ENCODE results near the gene FBXL20. TPM values are rescaled to one million over a fixed set of nuclear protein-coding genes. Genes with fewer than 3 reads are reported as not detected.

The FBXL20 gene
- total and polyA plus RNA-seq, 9 of the 15 experiments (the other 6 are each of a cell fraction or from before 2014, with no cell fraction given) = 1.8 to 15.1 (median 5.6) TPM

DNA sequence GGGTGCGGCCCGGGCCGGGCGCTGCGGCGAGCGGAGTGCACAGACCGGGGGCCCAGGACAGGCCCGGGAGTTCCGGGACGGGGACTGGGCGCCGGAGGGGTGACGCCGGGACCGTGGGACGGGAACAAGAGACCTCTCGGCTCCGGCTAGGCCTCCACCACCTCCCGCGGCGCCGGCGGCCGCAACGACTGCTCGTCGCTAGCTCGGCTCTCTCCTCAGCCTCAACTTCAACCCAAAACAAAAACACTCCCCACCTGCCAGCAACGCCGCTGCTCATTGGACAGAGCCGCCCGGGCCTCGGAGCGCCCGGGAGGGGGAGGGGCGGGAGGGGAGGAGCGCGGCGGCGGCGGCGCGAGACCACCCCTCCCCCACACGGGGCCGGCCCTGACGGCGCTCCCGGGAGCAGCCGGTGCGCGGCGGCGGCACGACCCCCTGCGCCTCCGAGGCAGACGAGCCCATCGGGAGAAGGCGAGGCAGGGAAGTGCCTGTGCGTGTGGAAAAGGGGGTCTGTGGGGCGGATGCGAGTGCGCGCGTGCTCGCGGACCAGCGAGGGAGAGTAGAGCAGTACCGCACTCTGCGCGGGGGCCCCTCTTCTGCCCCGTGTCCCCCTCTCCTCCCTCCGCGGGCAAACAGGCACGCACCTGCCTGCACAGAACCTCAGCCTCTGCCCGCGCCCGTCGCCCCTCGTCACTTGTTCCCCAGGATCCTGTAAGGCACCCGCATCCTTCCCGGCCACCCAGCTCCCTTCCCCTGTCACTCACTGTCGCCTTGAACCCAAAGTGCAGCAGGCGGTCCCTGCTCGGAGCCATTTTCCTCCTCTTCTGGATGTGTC, at the start of gene FBXL20 (continued):
- TF ChIP-seq, protein P1, sequence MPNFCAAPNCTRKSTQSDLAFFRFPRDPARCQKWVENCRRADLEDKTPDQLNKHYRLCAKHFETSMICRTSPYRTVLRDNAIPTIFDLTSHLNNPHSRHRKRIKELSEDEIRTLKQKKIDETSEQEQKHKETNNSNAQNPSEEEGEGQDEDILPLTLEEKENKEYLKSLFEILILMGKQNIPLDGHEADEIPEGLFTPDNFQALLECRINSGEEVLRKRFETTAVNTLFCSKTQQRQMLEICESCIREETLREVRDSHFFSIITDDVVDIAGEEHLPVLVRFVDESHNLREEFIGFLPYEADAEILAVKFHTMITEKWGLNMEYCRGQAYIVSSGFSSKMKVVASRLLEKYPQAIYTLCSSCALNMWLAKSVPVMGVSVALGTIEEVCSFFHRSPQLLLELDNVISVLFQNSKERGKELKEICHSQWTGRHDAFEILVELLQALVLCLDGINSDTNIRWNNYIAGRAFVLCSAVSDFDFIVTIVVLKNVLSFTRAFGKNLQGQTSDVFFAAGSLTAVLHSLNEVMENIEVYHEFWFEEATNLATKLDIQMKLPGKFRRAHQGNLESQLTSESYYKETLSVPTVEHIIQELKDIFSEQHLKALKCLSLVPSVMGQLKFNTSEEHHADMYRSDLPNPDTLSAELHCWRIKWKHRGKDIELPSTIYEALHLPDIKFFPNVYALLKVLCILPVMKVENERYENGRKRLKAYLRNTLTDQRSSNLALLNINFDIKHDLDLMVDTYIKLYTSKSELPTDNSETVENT (CRISPR knock-in tag; IDR thresholded peaks at IDR 0.05) = peak; percentile 75; the same call in 1 of the 2 replicates
- TF ChIP-seq MYNN (IDR thresholded peaks at IDR 0.05) (no peak), MYNN (CRISPR knock-in tag; IDR thresholded peaks at IDR 0.05) (no peak), THAP7 (CRISPR knock-in tag; IDR thresholded peaks at IDR 0.05) (no peak), ZBTB2 (IDR thresholded peaks at IDR 0.05) (0 out of 2 replicates have a peak, but pooled peaks have one; percentile 35), PML (IDR thresholded peaks at IDR 0.05; ENCODE audit: low read length) (peak; percentile 46; the same call in 1 of the 2 replicates), HCFC1 (IDR thresholded peaks at IDR 0.05; ENCODE audit: low read depth, low read length) (0 out of 2 replicates have a peak, but pooled peaks have one; percentile 47), MTA2 (IDR thresholded peaks at IDR 0.05; ENCODE audit: low read depth) (no peak), ZNF121 (CRISPR knock-in tag; conservative IDR thresholded peaks at IDR 0.05) (no peak), KHSRP (IDR thresholded peaks at IDR 0.05) (no peak), TGIF2 (CRISPR knock-in tag; IDR thresholded peaks at IDR 0.05) (no peak), EWSR1 (IDR thresholded peaks at IDR 0.05; ENCODE audit: borderline replicate concordance, low read depth, partially characterized antibody) (no peak), THRAP3 (IDR thresholded peaks at IDR 0.05; ENCODE audit: borderline replicate concordance) (no peak), HDAC1 (IDR thresholded peaks at IDR 0.05) (peak in 1 of 2 experiments; percentile 75; a peak in 2 of 4 replicates), ZNF76 (CRISPR knock-in tag; IDR thresholded peaks at IDR 0.05; ENCODE audit: borderline replicate concordance) (no peak)
- TF ChIP-seq, protein P2, sequence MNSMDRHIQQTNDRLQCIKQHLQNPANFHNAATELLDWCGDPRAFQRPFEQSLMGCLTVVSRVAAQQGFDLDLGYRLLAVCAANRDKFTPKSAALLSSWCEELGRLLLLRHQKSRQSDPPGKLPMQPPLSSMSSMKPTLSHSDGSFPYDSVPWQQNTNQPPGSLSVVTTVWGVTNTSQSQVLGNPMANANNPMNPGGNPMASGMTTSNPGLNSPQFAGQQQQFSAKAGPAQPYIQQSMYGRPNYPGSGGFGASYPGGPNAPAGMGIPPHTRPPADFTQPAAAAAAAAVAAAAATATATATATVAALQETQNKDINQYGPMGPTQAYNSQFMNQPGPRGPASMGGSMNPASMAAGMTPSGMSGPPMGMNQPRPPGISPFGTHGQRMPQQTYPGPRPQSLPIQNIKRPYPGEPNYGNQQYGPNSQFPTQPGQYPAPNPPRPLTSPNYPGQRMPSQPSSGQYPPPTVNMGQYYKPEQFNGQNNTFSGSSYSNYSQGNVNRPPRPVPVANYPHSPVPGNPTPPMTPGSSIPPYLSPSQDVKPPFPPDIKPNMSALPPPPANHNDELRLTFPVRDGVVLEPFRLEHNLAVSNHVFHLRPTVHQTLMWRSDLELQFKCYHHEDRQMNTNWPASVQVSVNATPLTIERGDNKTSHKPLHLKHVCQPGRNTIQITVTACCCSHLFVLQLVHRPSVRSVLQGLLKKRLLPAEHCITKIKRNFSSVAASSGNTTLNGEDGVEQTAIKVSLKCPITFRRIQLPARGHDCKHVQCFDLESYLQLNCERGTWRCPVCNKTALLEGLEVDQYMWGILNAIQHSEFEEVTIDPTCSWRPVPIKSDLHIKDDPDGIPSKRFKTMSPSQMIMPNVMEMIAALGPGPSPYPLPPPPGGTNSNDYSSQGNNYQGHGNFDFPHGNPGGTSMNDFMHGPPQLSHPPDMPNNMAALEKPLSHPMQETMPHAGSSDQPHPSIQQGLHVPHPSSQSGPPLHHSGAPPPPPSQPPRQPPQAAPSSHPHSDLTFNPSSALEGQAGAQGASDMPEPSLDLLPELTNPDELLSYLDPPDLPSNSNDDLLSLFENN (IDR thresholded peaks at IDR 0.05; ENCODE audit: low read depth in 2 of 2, low read length in 2 of 2) = peak in 1 of 2 experiments; percentile 32; a peak in 1 of 4 replicates
- TF ChIP-seq, protein P3, sequence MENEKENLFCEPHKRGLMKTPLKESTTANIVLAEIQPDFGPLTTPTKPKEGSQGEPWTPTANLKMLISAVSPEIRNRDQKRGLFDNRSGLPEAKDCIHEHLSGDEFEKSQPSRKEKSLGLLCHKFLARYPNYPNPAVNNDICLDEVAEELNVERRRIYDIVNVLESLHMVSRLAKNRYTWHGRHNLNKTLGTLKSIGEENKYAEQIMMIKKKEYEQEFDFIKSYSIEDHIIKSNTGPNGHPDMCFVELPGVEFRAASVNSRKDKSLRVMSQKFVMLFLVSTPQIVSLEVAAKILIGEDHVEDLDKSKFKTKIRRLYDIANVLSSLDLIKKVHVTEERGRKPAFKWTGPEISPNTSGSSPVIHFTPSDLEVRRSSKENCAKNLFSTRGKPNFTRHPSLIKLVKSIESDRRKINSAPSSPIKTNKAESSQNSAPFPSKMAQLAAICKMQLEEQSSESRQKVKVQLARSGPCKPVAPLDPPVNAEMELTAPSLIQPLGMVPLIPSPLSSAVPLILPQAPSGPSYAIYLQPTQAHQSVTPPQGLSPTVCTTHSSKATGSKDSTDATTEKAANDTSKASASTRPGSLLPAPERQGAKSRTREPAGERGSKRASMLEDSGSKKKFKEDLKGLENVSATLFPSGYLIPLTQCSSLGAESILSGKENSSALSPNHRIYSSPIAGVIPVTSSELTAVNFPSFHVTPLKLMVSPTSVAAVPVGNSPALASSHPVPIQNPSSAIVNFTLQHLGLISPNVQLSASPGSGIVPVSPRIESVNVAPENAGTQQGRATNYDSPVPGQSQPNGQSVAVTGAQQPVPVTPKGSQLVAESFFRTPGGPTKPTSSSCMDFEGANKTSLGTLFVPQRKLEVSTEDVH (IDR thresholded peaks at IDR 0.05; ENCODE audit: low read depth, partially characterized antibody) = peak; percentile 55
